Measurements from ENCODE around the gene MSL1.

MSL1 gene

DNA sequence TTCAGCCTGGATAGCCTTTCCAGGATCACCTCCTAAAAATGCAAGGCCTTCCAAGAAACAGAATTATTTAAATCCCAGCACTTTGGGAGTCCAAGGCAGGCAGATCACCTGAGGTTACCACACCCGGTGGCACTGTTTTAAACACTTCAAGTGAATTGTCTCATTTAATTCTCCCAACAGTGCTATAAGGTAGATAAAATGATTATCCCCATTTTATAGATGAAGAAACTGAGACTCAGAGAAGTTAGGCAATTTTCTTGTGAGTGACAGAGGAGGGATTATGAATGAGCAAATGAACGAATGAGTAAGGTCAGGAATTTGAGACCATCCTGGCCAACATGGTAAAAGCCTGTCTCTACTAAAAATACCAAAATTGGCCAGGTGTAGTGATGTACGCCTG lies 42.2 kb upstream of the MSL1 start:
- Histone ChIP-seq H3K4me1 (ENCODE audit: control insufficient read depth, insufficient read depth, low read length, poor library complexity, severe bottlenecking) (peaks cover 11% of the 10 kb centered on the region), H3K27ac (ENCODE audit: insufficient read depth, low read length, poor library complexity, severe bottlenecking) (no peak overlapping the region), H3K9me3 (ENCODE audit: control insufficient read depth, low read length) (no peaks in the 10 kb centered on the region), H3K27me3 (replicated peaks; ENCODE audit: control insufficient read depth, insufficient read depth, low read length, poor library complexity, severe bottlenecking) (no peaks in the 10 kb centered on the region), H3K36me3 (ENCODE audit: control insufficient read depth, insufficient read depth, low read length) (peaks cover 35% of the 10 kb centered on the region), H3K4me3 (ENCODE audit: insufficient read depth, low read depth, low read length, poor library complexity, severe bottlenecking) (no peak overlapping the region)
- DNase-seq: no peak

DNA sequence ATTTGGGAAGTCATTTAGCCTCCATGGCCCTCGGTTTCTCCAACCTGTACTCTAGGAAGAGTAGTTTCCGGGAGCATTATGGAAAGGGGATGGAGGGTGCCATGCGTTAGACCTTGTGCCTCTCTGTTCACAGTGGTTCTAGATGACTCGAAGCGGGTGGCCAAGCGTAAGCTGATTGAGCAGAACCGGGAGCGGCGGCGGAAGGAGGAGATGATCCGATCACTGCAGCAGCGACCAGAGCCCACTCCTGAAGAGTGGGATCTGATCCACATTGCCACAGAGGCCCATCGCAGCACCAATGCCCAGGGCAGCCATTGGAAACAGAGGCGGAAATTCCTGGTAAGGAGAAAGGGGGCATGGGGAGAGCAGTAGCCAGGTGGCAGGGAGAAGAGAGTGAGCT lies 37.3 kb upstream of the MSL1 start:
- Histone ChIP-seq H3K4me1 (ENCODE audit: control insufficient read depth, insufficient read depth, low read length, poor library complexity, severe bottlenecking) (no peaks in the 10 kb centered on the region), H3K9me3 (ENCODE audit: control insufficient read depth, low read length) (no peaks in the 10 kb centered on the region), H3K27me3 (replicated peaks; ENCODE audit: control insufficient read depth, insufficient read depth, low read length, poor library complexity, severe bottlenecking) (no peaks in the 10 kb centered on the region), H3K27ac (ENCODE audit: insufficient read depth, low read length, poor library complexity, severe bottlenecking) (no peak overlapping the region), H3K36me3 (ENCODE audit: control insufficient read depth, insufficient read depth, low read length) (peaks cover 60% of the 10 kb centered on the region), H3K4me3 (ENCODE audit: insufficient read depth, low read depth, low read length, poor library complexity, severe bottlenecking) (no peak overlapping the region)
- DNase-seq: no peak

DNA sequence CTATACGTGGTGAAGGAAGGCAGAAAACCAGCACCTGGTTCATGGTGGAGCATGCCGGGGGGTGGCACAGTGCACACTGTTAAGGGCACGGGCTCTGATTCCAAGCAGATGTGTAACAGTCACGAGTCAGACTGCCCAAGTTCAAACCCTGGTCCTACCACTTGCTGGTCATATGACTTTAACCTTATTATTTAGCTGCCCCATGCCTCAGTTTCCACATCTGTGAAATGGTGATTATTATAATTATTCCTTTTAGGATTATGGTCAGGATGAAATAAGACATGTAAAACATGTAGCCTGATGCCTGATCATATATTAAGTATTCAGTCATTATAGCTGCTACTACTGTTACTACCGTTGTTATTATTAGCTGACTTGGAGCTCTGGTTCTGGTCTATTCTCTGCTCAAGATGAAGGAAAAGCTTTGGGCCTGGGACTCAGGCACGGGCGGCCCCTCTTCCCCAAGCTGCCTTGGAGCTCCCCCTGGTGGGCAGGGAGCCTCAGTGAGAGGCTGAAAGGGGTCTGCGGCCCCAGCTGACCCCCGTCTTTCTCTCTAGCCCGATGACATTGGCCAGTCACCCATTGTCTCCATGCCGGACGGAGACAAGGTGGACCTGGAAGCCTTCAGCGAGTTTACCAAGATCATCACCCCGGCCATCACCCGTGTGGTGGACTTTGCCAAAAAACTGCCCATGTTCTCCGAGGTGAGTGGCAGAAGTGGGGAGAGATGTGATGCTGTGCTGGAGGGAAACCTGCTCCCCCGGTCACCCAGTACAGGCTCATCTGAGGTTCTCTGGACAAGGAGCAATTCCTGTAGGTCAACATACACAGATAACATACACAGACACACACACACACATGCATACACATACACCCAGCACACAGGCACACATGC lies 35.4 kb upstream of the MSL1 start:
- Histone ChIP-seq H3K9me3 (ENCODE audit: control insufficient read depth, low read length) (no peaks in the 10 kb centered on the region), H3K27ac (ENCODE audit: insufficient read depth, low read length, poor library complexity, severe bottlenecking) (no peak overlapping the region), H3K4me1 (ENCODE audit: control insufficient read depth, insufficient read depth, low read length, poor library complexity, severe bottlenecking) (no peaks in the 10 kb centered on the region), H3K4me3 (ENCODE audit: insufficient read depth, low read depth, low read length, poor library complexity, severe bottlenecking) (no peak overlapping the region), H3K36me3 (ENCODE audit: control insufficient read depth, insufficient read depth, low read length) (peaks cover 72% of the 10 kb centered on the region), H3K27me3 (replicated peaks; ENCODE audit: control insufficient read depth, insufficient read depth, low read length, poor library complexity, severe bottlenecking) (no peaks in the 10 kb centered on the region)
- no peak for DNase-seq

DNA sequence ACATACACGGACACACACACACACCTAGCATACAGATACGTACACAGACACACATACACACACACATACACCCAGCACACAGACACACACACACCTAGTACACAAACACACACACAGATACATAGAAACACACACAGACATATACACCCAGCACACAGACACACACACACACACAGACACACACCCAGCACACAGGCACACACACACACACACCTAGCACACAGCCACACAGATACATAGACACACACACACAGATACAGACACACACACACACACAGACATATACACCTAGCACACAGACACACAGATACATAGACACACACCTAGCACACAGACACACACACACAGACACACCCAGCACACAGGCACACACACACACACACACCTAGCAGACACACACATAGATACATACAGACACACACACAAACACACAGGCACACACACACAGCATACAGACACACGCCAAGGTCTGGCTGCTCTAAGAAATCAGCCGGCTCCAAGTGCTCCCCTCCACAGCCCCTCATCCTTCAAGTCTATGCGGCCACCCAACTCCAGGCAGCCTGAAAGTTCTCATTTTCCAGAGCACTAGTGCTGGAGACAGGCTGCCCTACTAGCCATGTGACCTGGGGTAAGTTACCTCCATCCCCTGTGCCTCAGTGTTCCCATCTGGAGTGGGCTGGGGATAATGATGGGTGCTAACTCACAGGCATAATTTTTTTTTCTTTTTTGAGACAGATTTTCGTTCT lies 34.5 kb upstream of the MSL1 start:
- no peak for DNase-seq
- Histone ChIP-seq H3K4me1 (ENCODE audit: control insufficient read depth, insufficient read depth, low read length, poor library complexity, severe bottlenecking) (no peaks in the 10 kb centered on the region), H3K27me3 (replicated peaks; ENCODE audit: control insufficient read depth, insufficient read depth, low read length, poor library complexity, severe bottlenecking) (no peaks in the 10 kb centered on the region), H3K27ac (ENCODE audit: insufficient read depth, low read length, poor library complexity, severe bottlenecking) (no peak overlapping the region), H3K36me3 (ENCODE audit: control insufficient read depth, insufficient read depth, low read length) (peaks cover 75% of the 10 kb centered on the region), H3K9me3 (ENCODE audit: control insufficient read depth, low read length) (no peaks in the 10 kb centered on the region), H3K4me3 (ENCODE audit: insufficient read depth, low read depth, low read length, poor library complexity, severe bottlenecking) (no peak overlapping the region)

DNA sequence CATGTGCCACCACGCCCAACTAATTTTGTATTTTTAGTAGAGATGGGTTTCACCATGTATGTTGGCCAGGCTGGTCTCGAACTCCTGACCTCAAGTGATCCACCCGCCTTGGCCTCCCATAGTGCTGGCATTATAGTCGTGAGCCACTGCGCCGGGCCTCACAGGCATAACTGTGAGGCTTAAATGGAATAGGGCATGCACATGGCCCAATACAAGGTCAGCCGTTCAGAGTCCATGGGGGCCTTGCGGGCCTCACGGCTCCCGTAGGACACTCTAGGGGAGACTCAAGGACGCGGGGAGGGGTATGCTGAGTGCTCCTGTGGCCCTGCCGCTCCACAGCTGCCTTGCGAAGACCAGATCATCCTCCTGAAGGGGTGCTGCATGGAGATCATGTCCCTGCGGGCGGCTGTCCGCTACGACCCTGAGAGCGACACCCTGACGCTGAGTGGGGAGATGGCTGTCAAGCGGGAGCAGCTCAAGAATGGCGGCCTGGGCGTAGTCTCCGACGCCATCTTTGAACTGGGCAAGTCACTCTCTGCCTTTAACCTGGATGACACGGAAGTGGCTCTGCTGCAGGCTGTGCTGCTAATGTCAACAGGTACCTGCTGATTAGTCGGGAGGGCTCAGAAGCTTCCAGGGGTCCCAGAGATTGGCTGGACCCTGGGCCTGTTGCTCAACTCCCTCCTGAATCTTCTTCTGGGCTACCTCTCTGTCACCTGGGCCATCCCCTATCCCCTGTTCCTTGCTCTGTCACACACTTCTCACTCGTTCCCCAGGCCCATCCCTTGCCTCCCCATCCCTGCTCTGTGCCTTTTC lies 33.7 kb upstream of the MSL1 start:
- H3K4me3 ChIP-seq (ENCODE audit: insufficient read depth, low read depth, low read length, poor library complexity, severe bottlenecking): no peak overlapping the region
- no peaks in the 10 kb centered on the region for H3K27me3 ChIP-seq (replicated peaks; ENCODE audit: control insufficient read depth, insufficient read depth, low read length, poor library complexity, severe bottlenecking)
- no peak for DNase-seq
- H3K9me3 ChIP-seq (ENCODE audit: control insufficient read depth, low read length): no peaks in the 10 kb centered on the region
- H3K27ac ChIP-seq (ENCODE audit: insufficient read depth, low read length, poor library complexity, severe bottlenecking): no peak overlapping the region
- peaks cover 82% of the 10 kb centered on the region for H3K36me3 ChIP-seq (ENCODE audit: control insufficient read depth, insufficient read depth, low read length)
- H3K4me1 ChIP-seq (ENCODE audit: control insufficient read depth, insufficient read depth, low read length, poor library complexity, severe bottlenecking): no peaks in the 10 kb centered on the region

DNA sequence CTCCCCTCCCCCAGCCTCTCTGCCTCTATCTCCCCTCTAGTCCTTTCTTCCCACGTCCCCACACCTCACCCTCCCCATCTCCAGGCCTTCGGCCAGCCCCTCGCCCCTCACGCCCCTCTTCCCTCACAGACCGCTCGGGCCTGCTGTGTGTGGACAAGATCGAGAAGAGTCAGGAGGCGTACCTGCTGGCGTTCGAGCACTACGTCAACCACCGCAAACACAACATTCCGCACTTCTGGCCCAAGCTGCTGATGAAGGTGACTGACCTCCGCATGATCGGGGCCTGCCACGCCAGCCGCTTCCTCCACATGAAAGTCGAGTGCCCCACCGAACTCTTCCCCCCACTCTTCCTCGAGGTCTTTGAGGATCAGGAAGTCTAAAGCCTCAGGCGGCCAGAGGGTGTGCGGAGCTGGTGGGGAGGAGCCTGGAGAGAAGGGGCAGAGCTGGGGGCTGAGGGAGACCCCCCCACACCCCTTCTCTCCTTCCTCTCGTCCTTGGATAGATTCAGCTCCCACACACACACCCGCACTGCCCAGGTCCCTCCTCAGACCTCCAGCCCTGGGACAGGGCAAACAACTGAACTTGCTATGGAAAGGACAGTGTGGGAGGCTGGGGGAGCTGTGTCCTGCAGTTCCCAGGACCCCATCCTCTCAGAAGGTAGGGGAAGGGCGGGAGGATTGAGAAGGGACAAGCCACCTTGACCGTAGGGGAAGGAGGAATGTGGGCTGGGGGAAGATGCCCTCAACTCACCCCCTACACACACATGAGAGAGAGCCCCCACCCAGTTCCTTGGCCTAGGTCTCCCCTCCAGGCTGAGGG lies 32.5 kb upstream of the MSL1 start:
- no peak for DNase-seq
- Histone ChIP-seq H3K9me3 (ENCODE audit: control insufficient read depth, low read length) (no peaks in the 10 kb centered on the region), H3K4me1 (ENCODE audit: control insufficient read depth, insufficient read depth, low read length, poor library complexity, severe bottlenecking) (peaks cover 5% of the 10 kb centered on the region), H3K27ac (ENCODE audit: insufficient read depth, low read length, poor library complexity, severe bottlenecking) (no peak overlapping the region), H3K36me3 (ENCODE audit: control insufficient read depth, insufficient read depth, low read length) (peaks cover 82% of the 10 kb centered on the region), H3K4me3 (ENCODE audit: insufficient read depth, low read depth, low read length, poor library complexity, severe bottlenecking) (no peak overlapping the region), H3K27me3 (replicated peaks; ENCODE audit: control insufficient read depth, insufficient read depth, low read length, poor library complexity, severe bottlenecking) (no peaks in the 10 kb centered on the region)

DNA sequence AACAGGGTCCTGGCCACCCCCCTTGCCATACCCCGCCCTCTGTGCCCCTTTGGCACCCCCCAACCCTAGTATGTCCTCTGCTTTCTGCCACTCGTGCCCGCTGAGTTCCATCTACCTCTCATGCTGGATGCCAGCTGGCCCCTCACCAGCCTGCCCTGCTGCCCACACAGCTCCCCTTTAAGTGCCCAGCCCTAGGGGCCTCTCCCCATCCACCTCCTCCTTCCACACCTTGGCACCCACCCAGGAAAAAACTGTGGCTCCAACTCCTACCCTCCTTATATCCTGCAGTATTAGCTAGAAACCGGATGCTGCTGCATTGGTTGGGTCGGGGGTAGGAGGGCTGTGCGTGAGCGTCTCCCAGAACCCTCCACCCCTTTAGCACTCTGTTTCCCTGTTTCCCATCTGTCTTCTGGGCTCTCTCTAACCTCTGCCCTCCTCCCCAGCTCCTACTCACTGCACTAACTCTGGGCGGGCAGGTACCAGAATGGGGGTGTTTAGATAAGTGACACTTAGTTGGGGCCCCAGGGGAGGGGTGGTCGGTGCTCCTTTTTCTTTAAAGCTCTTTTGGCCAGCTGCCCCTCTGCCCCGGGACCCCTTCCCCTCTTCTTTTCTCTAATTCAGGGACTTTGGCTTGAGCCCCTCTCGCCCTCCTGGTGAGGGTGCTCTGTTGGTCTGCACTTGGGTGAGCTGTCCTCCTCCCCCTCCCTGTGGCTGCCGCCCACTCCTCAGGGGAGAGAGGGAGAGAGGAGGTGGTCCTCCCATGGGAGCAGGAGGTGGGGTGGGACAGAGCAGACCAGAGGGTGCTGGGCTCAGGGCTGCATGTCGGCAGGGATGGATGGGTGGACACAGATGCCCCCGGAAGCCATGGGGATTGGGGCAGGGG lies 31.3 kb upstream of the MSL1 start:
- Histone ChIP-seq H3K36me3 (ENCODE audit: control insufficient read depth, insufficient read depth, low read length) (peaks cover 79% of the 10 kb centered on the region), H3K27me3 (replicated peaks; ENCODE audit: control insufficient read depth, insufficient read depth, low read length, poor library complexity, severe bottlenecking) (no peaks in the 10 kb centered on the region), H3K4me3 (ENCODE audit: insufficient read depth, low read depth, low read length, poor library complexity, severe bottlenecking) (no peak overlapping the region), H3K27ac (ENCODE audit: insufficient read depth, low read length, poor library complexity, severe bottlenecking) (no peak overlapping the region), H3K4me1 (ENCODE audit: control insufficient read depth, insufficient read depth, low read length, poor library complexity, severe bottlenecking) (peaks cover 13% of the 10 kb centered on the region), H3K9me3 (ENCODE audit: control insufficient read depth, low read length) (no peaks in the 10 kb centered on the region)
- DNase-seq: no peak

DNA sequence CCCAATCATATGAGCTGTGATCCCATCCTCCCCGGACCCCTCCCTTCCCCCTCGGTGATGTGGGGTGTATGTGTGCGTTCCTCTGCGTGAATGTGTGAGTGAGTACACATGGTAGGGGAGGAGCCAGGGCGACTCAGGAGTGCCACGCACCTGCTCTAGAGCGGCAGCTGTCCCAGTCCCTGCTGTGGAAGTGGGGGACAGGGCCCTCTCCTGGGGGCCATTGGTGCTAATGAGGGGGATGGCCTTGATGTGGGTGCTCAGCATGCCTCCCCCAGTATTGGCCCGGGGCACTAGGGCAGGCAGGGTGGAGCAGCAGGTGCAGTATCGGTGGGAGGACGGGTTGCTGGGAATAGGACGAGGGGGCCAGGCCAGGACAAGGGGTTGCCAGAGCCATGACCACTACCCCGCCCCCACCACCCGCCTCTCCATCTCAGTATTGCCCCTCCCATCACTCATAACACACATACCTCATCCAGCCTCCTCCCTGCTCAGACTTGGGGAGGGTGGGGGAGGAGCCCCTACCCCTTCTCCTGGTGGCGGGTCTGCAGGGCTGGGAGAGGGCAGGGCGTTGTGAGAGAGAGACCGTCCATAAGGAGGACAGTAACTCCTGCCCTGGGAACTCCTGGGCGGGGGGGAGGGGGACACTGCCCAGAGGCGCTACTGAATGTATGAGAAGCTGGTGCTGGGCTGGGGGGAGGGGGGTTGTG lies 29.9 kb upstream of the MSL1 start:
- H3K27me3 ChIP-seq (replicated peaks; ENCODE audit: control insufficient read depth, insufficient read depth, low read length, poor library complexity, severe bottlenecking): no peaks in the 10 kb centered on the region
- DNase-seq: no peak
- peak overlapping the region; percentile 1 for H3K27ac ChIP-seq (ENCODE audit: insufficient read depth, low read length, poor library complexity, severe bottlenecking)
- peaks cover 71% of the 10 kb centered on the region for H3K36me3 ChIP-seq (ENCODE audit: control insufficient read depth, insufficient read depth, low read length)
- no peak overlapping the region for H3K4me3 ChIP-seq (ENCODE audit: insufficient read depth, low read depth, low read length, poor library complexity, severe bottlenecking)
- no peaks in the 10 kb centered on the region for H3K9me3 ChIP-seq (ENCODE audit: control insufficient read depth, low read length)
- peaks cover 23% of the 10 kb centered on the region for H3K4me1 ChIP-seq (ENCODE audit: control insufficient read depth, insufficient read depth, low read length, poor library complexity, severe bottlenecking)
